GM12878 (cell line): ENCODE measurements around the gene TBC1D32.

Experiments
- BRCA1 ChIP-seq: IDR thresholded peaks from 2 replicates; pipeline ENCODE4 v1.6.1; 2011; ENCODE audit warnings: low read depth, low read length, improper control_type of control experiment
- SMAD1 ChIP-seq: fragments of 450-650 bp; IDR thresholded peaks from 2 replicates; pipeline ENCODE4 v1.6.1; 2018; ENCODE audit warnings: mild to moderate bottlenecking, low read depth; ENCODE audit not compliant: partially characterized antibody
- TF ChIP-seq, protein P1 (sequence below), 3 experiments: IDR thresholded peaks in 2 of 3; conservative IDR thresholded peaks in 1 of 3; 2 replicates each; pipeline ENCODE4 v1.5.1; 2011; ENCODE audit warnings: low read depth in 3 of 3, low read length in 3 of 3, mild to moderate bottlenecking in 3 of 3, control low read depth in 2 of 3, moderate library complexity in 2 of 3, inconsistent platforms in 1 of 3, mixed read lengths in 1 of 3; ENCODE audit not compliant: control insufficient read depth in 2 of 3, insufficient read depth in 1 of 3; ENCODE audit errors: extremely low read depth in 1 of 3

DNA sequence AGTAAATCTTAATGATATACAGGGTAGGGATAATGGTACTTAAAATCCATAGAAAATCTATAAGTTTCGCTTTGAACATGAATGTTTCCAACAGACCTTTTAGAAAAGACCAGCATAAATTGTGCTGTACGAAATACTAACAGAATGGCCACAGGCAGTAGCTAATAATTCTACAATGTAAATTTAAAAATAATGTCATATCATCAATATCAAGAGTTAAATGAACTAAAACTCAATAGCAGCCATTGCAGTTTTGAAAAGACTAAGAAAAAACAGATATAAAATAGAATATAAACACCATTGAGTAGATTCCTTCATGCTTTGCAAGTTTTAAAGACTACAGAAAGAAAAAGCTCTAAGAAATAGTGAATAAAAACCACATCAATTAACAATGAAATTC, 14.7 kb downstream of the TBC1D32 start:
- TF ChIP-seq SMAD1 = no peak
- no peak for TF ChIP-seq BRCA1
- TF ChIP-seq, protein P1, sequence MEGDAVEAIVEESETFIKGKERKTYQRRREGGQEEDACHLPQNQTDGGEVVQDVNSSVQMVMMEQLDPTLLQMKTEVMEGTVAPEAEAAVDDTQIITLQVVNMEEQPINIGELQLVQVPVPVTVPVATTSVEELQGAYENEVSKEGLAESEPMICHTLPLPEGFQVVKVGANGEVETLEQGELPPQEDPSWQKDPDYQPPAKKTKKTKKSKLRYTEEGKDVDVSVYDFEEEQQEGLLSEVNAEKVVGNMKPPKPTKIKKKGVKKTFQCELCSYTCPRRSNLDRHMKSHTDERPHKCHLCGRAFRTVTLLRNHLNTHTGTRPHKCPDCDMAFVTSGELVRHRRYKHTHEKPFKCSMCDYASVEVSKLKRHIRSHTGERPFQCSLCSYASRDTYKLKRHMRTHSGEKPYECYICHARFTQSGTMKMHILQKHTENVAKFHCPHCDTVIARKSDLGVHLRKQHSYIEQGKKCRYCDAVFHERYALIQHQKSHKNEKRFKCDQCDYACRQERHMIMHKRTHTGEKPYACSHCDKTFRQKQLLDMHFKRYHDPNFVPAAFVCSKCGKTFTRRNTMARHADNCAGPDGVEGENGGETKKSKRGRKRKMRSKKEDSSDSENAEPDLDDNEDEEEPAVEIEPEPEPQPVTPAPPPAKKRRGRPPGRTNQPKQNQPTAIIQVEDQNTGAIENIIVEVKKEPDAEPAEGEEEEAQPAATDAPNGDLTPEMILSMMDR (IDR thresholded peaks at IDR 0.05 in 2 of 3, conservative IDR thresholded peaks at IDR 0.05 in 1 of 3; ENCODE audit: control insufficient read depth in 2 of 3, extremely low read depth in 1 of 3, insufficient read depth in 1 of 3, low read depth in 3 of 3, low read length in 3 of 3) = no peak
